GM23248 (cell line): ENCODE measurements around the gene C14orf132.

Experiments used
- EZH2 ChIP-seq: fragments of 200-600 bp; sonication (generic); IDR thresholded peaks from 2 replicates; pipeline ENCODE4 v1.6.1; 2018; ENCODE audit warnings: antibody characterized with exemption, mild to moderate bottlenecking; ENCODE audit not compliant: insufficient read depth, poor library complexity, severe bottlenecking
- EZH2phosphoT487 ChIP-seq: fragments of 200-600 bp; sonication (generic); IDR thresholded peaks from 2 replicates; pipeline ENCODE4 v1.6.1; 2018; ENCODE audit warnings: antibody characterized with exemption, moderate library complexity, mild to moderate bottlenecking, low read depth; ENCODE audit not compliant: insufficient read depth

- no peak for TF ChIP-seq EZH2
- TF ChIP-seq EZH2phosphoT487 = no peak
Observed at GRCh38 chr14:96120941-96121340, 81.8 kb downstream of the C14orf132 start.
